Esophagus squamous epithelium (tissue), 5 donors: ENCODE data around the gene PFDN5. TPM values are rescaled to one million over a fixed set of nuclear protein-coding genes. Genes with fewer than 3 reads are reported as not detected.

Source experiments
- DNase-seq: peaks from one replicate; lab custom pipeline; 2025; lab: John Stamatoyannopoulos, UW
- H3K27ac ChIP-seq, 4 donors: fragments of 200-600 bp; sonication (generic); one replicate each; pipeline ENCODE4 v1.5.1; 2016 to 2019; ENCODE audit warnings: mild to moderate bottlenecking in 1 of 4
- H3K27me3 ChIP-seq, 4 donors: fragments of 200-600 bp; sonication (generic); 1 replicate in 3 of 4; 2 replicates in 1 of 4; pipeline versions ENCODE4 v1.5.1 to v1.6.0; 2017 to 2021; ENCODE audit warnings: antibody characterized with exemption in 1 of 4
- H3K36me3 ChIP-seq, 3 donors: fragments of 200-600 bp; sonication (generic); one replicate each; pipeline ENCODE4 v1.5.1; 2016 to 2019
- H3K4me1 ChIP-seq, 3 donors: fragments of 200-600 bp; sonication (generic); one replicate each; pipeline ENCODE4 v1.5.1; 2017 to 2019
- H3K4me3 ChIP-seq, 4 donors: fragments of 200-600 bp; sonication (generic); 1 replicate in 3 of 4; 2 replicates in 1 of 4; pipeline ENCODE4 v1.5.1; 2016 to 2019; ENCODE audit warnings: mild to moderate bottlenecking in 2 of 4, moderate library complexity in 1 of 4
- H3K9me3 ChIP-seq, 3 donors: fragments of 200-600 bp; sonication (generic); one replicate each; pipeline ENCODE4 v1.5.1; 2016 to 2019
- POLR2A ChIP-seq, 4 donors: fragments of 450-650 bp; IDR thresholded peaks; one replicate each; pipeline ENCODE4 v1.6.1; 2017; ENCODE audit warnings: antibody characterized with exemption in 4 of 4, mild to moderate bottlenecking in 4 of 4, moderate library complexity in 3 of 4
- WGBS, 2 donors: methylation state at CpG; one replicate each; pipeline ENCODE4 v1.1.5; 2018; 5-methylcytosine and 5-hydroxymethylcytosine counted together
- intact Hi-C: fragments of 100-400 bp; cut with DNase I; formaldehyde crosslinking; loops from one replicate; pipeline ENCODE4 v1.15.0; 2022
- total RNA-seq, 4 donors: library from RNA; depleted of rRNA; stranded (reverse); fragments of >200 nt; gene quantifications; one replicate each; pipeline ENCODE4 v1.1.0, GENCODE V29; 2016
- TF ChIP-seq, protein P1 (sequence below), 6 experiments: fragments of 450-650 bp in 4 of 6; fragments of 200-600 bp in 2 of 6; sonication (generic) in 2 of 6; IDR thresholded peaks; one replicate each; pipeline ENCODE4 v1.5.1; 2016 to 2019; ENCODE audit warnings: antibody characterized with exemption in 6 of 6, mild to moderate bottlenecking in 4 of 6, moderate library complexity in 4 of 6
- donor health status: DM: yes; HTN: yes; CAD: no.

PFDN5 gene
- total RNA-seq, 4 donors from 2014 or later = 203 to 638 (median 324) TPM

DNA sequence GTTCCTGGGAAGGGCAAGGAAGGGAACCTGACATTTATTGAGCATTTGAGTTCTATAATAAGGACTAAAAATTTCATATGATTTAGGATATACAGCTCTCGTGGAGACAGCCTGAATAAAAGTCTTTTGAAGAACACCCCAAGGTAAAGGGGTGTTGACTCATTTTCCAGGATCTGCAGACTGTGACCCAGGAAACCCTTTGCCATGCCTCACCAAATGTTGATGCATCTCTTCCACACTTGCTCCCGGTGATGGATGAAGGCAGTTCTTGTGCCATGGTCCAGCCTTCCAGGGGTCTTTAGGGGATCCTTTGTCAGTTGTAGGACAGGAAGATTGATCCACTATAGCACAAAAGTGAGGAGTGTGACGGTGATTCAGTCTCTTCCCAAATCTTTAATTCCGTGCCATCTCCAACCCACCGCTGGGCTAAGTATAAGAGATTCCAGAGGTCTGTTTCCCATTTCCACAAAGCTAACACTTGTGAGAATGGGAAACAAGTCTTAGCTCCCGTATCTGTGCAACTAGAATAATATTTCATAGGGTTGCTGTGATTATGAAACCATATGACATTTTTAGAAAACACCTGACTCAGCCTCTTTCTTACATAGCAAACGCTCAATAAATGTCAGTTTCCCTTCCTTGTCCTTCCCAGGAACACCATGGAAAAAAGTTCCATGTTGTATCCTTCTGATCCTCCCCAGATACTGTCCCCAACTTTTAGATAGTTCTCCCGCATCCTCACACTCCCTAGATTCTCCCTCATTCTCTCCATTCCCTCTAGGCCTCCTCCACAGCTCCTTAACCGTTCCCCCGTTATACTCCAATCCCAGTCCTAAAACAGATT lies 25.2 kb downstream of the PFDN5 start:
- Histone ChIP-seq H3K4me3 (peak overlapping the region; percentile 62 to 89 (median 72)), H3K4me1 (peaks cover 25 to 59% (median 44%) of the 10 kb centered on the region in 3 donors), H3K36me3 (peaks cover 0 to 36% (median 9%) of the 10 kb centered on the region in 3 donors), H3K27me3 (no peaks in the 10 kb centered on the region), H3K27ac (peak overlapping the region; percentile 85 to 93 (median 92)), H3K9me3 (no peaks in the 10 kb centered on the region)
- 23 to 27% methylated on average over 10 of the region's 10 CpGs for WGBS, 2 donors
- TF ChIP-seq, protein P1, sequence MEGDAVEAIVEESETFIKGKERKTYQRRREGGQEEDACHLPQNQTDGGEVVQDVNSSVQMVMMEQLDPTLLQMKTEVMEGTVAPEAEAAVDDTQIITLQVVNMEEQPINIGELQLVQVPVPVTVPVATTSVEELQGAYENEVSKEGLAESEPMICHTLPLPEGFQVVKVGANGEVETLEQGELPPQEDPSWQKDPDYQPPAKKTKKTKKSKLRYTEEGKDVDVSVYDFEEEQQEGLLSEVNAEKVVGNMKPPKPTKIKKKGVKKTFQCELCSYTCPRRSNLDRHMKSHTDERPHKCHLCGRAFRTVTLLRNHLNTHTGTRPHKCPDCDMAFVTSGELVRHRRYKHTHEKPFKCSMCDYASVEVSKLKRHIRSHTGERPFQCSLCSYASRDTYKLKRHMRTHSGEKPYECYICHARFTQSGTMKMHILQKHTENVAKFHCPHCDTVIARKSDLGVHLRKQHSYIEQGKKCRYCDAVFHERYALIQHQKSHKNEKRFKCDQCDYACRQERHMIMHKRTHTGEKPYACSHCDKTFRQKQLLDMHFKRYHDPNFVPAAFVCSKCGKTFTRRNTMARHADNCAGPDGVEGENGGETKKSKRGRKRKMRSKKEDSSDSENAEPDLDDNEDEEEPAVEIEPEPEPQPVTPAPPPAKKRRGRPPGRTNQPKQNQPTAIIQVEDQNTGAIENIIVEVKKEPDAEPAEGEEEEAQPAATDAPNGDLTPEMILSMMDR (IDR thresholded peaks at IDR 0.05) = peak in 1 of 6 experiments; percentile 3
- TF ChIP-seq POLR2A (IDR thresholded peaks at IDR 0.05) = no peak
- no peak for DNase-seq
- intact Hi-C loops = no loop called here

DNA sequence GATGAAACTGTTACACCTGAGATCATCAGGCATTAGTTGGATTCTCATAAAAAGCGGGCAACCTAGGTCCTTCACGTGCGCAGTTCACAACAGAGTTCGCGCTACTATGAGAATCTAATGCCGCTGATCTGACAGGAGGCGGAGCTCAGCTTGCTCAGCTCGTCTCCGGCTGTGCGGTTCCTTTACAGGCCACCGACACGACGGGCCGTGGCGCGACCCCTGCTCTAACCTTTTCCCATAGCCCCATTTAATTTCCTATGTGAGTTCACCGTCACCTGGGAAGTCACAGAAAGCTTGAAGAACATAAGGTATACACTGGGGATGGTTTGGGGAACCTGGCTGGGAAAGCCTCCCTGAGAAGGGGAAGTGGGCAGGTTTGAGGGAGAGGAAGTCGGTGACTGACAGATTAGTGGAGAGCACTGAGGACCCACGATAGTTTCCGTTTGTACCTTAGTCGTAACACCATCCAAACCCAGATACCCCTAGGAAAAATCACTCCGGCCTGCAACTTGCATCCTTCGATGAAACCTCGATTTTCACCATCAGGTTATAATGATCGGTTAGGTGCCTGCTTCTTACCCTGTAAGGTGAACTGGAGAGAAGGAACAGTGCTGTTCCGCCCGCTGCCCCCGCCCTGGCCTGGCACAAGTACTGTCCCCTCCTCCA lies 28.9 kb downstream of the PFDN5 start:
- DNase-seq = no peak
- peaks cover 27 to 74% (median 51%) of the 10 kb centered on the region in 3 donors for H3K4me1 ChIP-seq

DNA sequence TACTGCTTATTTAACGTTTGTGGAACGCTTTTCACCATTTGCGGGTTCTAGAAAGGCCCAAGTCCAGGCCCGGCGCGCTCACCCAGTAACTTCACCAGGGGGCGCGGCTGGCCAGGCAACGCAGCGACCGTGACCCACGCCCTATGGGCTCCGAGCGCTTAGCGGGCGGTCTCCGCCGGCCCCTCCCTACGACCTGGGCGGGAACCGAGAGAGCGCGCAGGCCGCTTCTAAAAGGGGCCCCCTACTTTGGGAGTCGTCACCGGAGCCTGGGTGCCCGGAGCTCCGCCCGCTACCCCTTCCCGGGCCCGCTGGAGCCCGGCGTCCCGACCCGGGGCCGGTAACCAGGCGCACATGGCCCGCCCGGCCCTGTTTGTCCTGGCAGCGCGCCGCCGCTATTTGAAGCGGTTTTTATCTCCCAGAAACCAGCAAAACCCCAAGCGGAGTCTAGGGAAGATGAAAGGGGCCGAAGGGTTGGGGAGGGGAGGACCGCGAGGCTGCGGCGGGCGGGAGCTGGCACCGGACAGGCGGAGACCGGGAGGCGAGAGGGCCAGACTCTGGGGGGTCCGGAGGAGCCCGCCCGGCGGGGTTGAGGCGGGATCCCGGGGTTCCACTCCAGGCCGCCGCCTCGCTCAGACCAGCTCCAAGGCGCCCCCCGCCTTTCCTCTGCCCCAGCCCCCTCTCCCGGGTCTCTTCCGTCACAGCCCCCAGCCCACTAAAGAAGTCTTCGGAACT lies 29.6 kb downstream of the PFDN5 start:
- WGBS, 2 donors = 0 to 2% methylated on average over 2 to 33 of the region's 69 CpGs
- intact Hi-C loops = no loop called here
- peak overlapping the region; percentile 85 to 95 (median 92) for H3K27ac ChIP-seq
- peaks cover 27 to 71% (median 49%) of the 10 kb centered on the region in 3 donors for H3K4me1 ChIP-seq
- H3K36me3 ChIP-seq = no peaks in the 10 kb centered on the region
- H3K9me3 ChIP-seq = no peaks in the 10 kb centered on the region
- peak; percentile 57 for DNase-seq
- H3K4me3 ChIP-seq = peak overlapping the region; percentile 54 to 81 (median 68)
- H3K27me3 ChIP-seq = no peaks in the 10 kb centered on the region
- TF ChIP-seq POLR2A (IDR thresholded peaks at IDR 0.05) = peak in 2 of 4 donors; percentile 79 to 81
- TF ChIP-seq, protein P1 (IDR thresholded peaks at IDR 0.05) = peak; percentile 67 to 90 (median 86)

More for the DNA sequence above, 28.9 kb downstream of the PFDN5 start:
- H3K4me3 ChIP-seq = peak overlapping the region; percentile 54 to 81 (median 68)
- no peaks in the 10 kb centered on the region for H3K9me3 ChIP-seq
- WGBS, 2 donors = 8 to 9% methylated on average over 18 to 27 of the region's 28 CpGs
- H3K27ac ChIP-seq = peak overlapping the region; percentile 85 to 95 (median 92)
- peaks cover 0 to 2% (median 0%) of the 10 kb centered on the region in 3 donors for H3K36me3 ChIP-seq
- intact Hi-C loops = no loop called here
- H3K27me3 ChIP-seq = no peaks in the 10 kb centered on the region
- TF ChIP-seq, protein P1 (IDR thresholded peaks at IDR 0.05) = no peak
- no peak for TF ChIP-seq POLR2A (IDR thresholded peaks at IDR 0.05)

DNA sequence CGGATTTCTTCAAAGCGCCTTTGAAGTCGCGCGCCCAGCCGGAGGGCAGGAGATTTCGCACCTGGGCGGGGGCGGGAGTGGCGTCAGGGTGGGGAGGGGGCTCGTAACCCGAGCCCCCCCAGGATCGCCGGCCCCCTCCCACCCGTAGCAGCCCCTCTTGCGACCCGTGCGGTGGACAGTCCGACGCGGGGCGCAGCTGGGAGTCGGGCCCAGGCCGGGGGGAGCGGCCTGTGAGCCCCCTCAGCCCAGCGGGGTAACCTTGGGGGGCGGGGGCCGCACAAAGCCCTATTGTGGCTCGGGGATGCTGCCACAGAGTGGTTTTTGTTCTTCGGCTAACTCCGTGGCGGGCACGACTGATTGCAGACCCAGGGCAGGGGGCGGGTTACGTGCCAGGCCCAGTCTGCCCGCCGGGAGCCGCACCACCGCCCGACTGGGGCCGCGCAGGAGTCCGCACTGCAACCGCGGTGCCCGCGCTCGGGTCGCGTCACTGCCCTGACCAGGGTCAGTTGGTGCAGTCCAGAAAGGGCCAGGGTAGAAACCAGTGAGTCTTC lies 30.2 kb downstream of the PFDN5 start:
- Histone ChIP-seq H3K4me3 (peak overlapping the region; percentile 54 to 81 (median 68)), H3K27ac (peak overlapping the region; percentile 85 to 95 (median 92)), H3K27me3 (peaks cover 0 to 1% (median 0%) of the 10 kb centered on the region in 4 donors), H3K36me3 (no peaks in the 10 kb centered on the region), H3K9me3 (no peaks in the 10 kb centered on the region), H3K4me1 (peaks cover 21 to 65% (median 43%) of the 10 kb centered on the region in 3 donors)
- TF ChIP-seq POLR2A (IDR thresholded peaks at IDR 0.05) = no peak
- TF ChIP-seq, protein P1 (IDR thresholded peaks at IDR 0.05) = peak in 2 of 6 experiments; percentile 6 to 19
- no peak for DNase-seq
- intact Hi-C loops = no loop called here
- WGBS, 2 donors = 0% methylated on average over 2 of the region's 50 CpGs; no CpG with 5 or more reads in 1 of the 2 donors
